ENCODE measurements around the gene GNG7. TPM values are rescaled to one million over a fixed set of nuclear protein-coding genes. Genes with fewer than 3 reads are reported as not detected.

GNG7 gene
- polyA plus RNA-seq, 3 donors = 1.1 to 1.6 (median 1.3) TPM

- peaks cover 15% of the 10 kb centered on the region for H3K4me1 Mint-ChIP-seq
- H3K27me3 Mint-ChIP-seq (ENCODE audit: low read depth in 3 of 3) = peaks cover 0 to 8% (median 5%) of the 10 kb centered on the region in 3 donors
- H3K4me3 ChIP-seq (replicated peaks in 1 of 3; ENCODE audit: low read depth in 2 of 3, low read length in 3 of 3) = no peak overlapping the region
- no peaks in the 10 kb centered on the region for H3K36me3 Mint-ChIP-seq
- H3K36me3 ChIP-seq (replicated peaks in 1 of 2; ENCODE audit: control insufficient read depth in 1 of 2, insufficient read depth in 2 of 2, low read length in 2 of 2) = no peaks in the 10 kb centered on the region
- DNase-seq = peak in 1 of 3 donors; percentile 2
- H3K9ac ChIP-seq (ENCODE audit: insufficient read depth, low read length, poor library complexity, severe bottlenecking) = no peak overlapping the region
- peaks cover 0 to 13% of the 10 kb centered on the region in 2 donors for H3K4me1 ChIP-seq (ENCODE audit: control insufficient read depth in 1 of 2, insufficient read depth in 2 of 2, low read length in 2 of 2)
- no peak overlapping the region for H3K27ac Mint-ChIP-seq
- H3K4me2 ChIP-seq (replicated peaks; ENCODE audit: extremely low read depth, low read length, poor library complexity, severe bottlenecking) = no peak overlapping the region
- intact Hi-C loops (cut with micrococcal nuclease) = no loop called here
- peaks cover 10 to 22% (median 13%) of the 10 kb centered on the region in 7 donors for H3K9me3 Mint-ChIP-seq
- H3K9me3 ChIP-seq (replicated peaks in 1 of 2; ENCODE audit: control insufficient read depth in 1 of 2, insufficient read depth in 1 of 2, low read length in 2 of 2) = peaks cover 14% of the 10 kb centered on the region in 2 donors
- H3K4me3 Mint-ChIP-seq = no peak overlapping the region
- no peak overlapping the region for H2AFZ ChIP-seq (ENCODE audit: insufficient read depth, low read depth, low read length, poor library complexity, severe bottlenecking)
- 100% methylated on average over 2 of the region's 5 CpGs for WGBS (ENCODE audit: insufficient coverage)
- H3K79me2 ChIP-seq (ENCODE audit: insufficient read depth, low read length) = no peaks in the 10 kb centered on the region
- H3K27ac ChIP-seq (ENCODE audit: low read depth in 1 of 2, low read length in 2 of 2) = no peak overlapping the region
- H3K27me3 ChIP-seq (ENCODE audit: control insufficient read depth in 2 of 2, insufficient read depth in 2 of 2, low read length in 2 of 2) = no peaks in the 10 kb centered on the region
- H4K20me1 ChIP-seq (ENCODE audit: insufficient read depth, low read length) = no peaks in the 10 kb centered on the region
- no peak for TF ChIP-seq CTCF (IDR thresholded peaks at IDR 0.05)
Observed at GRCh38 chr19:2711875-2712205, 9.3 kb upstream of the GNG7 start.

GRCh38 chr19:2711172-2711874 lies 8.8 kb upstream of the GNG7 start:
- no peaks in the 10 kb centered on the region for H4K20me1 ChIP-seq (ENCODE audit: insufficient read depth, low read length)
- no peak overlapping the region for H3K27ac ChIP-seq (ENCODE audit: low read depth in 1 of 2, low read length in 2 of 2)
- no peak overlapping the region for H3K4me2 ChIP-seq (replicated peaks; ENCODE audit: extremely low read depth, low read length, poor library complexity, severe bottlenecking)
- Mint-ChIP-seq H3K4me3 (no peak overlapping the region), H3K4me1 (peaks cover 15% of the 10 kb centered on the region), H3K9me3 (peaks cover 10 to 22% (median 13%) of the 10 kb centered on the region in 7 donors), H3K36me3 (no peaks in the 10 kb centered on the region), H3K27me3 (ENCODE audit: low read depth in 3 of 3) (peaks cover 0 to 8% (median 5%) of the 10 kb centered on the region in 3 donors), H3K27ac (peak overlapping the region in 1 of 7 donors; percentile 84)
- no peak for TF ChIP-seq CTCF (IDR thresholded peaks at IDR 0.05)
- H3K4me1 ChIP-seq (ENCODE audit: control insufficient read depth in 1 of 2, insufficient read depth in 2 of 2, low read length in 2 of 2) = peaks cover 0 to 13% of the 10 kb centered on the region in 2 donors
- H3K9me3 ChIP-seq (replicated peaks in 1 of 2; ENCODE audit: control insufficient read depth in 1 of 2, insufficient read depth in 1 of 2, low read length in 2 of 2) = peaks cover 14% of the 10 kb centered on the region in 2 donors
- intact Hi-C loops (cut with micrococcal nuclease) = no loop called here
- H3K27me3 ChIP-seq (ENCODE audit: control insufficient read depth in 2 of 2, insufficient read depth in 2 of 2, low read length in 2 of 2) = no peaks in the 10 kb centered on the region
- peak in 2 of 3 donors; percentile 35 to 53 for DNase-seq
- H3K36me3 ChIP-seq (replicated peaks in 1 of 2; ENCODE audit: control insufficient read depth in 1 of 2, insufficient read depth in 2 of 2, low read length in 2 of 2) = no peaks in the 10 kb centered on the region
- no peak overlapping the region for H2AFZ ChIP-seq (ENCODE audit: insufficient read depth, low read depth, low read length, poor library complexity, severe bottlenecking)
- H3K9ac ChIP-seq (ENCODE audit: insufficient read depth, low read length, poor library complexity, severe bottlenecking) = no peak overlapping the region
- 53% methylated on average over 10 of the region's 17 CpGs for WGBS (ENCODE audit: insufficient coverage)
- H3K4me3 ChIP-seq (replicated peaks in 1 of 3; ENCODE audit: low read depth in 2 of 3, low read length in 3 of 3) = no peak overlapping the region
- no peaks in the 10 kb centered on the region for H3K79me2 ChIP-seq (ENCODE audit: insufficient read depth, low read length)
